Fibroblast of the conjunctiva (primary cell): ENCODE results near the gene ULBP1.
A peak's percentile ranks its signal among the peaks of the same experiment; 100 is the strongest.
"Not testable (repeated sequence)": the region's sequence is repeated elsewhere in the genome, so short reads cannot be mapped to it uniquely, and the experiment has no call there.

Experiments
- DNase-seq: peaks from one replicate; pipeline ENCODE4 v3.0.0-alpha.2; 2010; ENCODE audit warnings: low read depth

The ULBP1 gene, protein sequence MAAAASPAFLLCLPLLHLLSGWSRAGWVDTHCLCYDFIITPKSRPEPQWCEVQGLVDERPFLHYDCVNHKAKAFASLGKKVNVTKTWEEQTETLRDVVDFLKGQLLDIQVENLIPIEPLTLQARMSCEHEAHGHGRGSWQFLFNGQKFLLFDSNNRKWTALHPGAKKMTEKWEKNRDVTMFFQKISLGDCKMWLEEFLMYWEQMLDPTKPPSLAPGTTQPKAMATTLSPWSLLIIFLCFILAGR

DNA sequence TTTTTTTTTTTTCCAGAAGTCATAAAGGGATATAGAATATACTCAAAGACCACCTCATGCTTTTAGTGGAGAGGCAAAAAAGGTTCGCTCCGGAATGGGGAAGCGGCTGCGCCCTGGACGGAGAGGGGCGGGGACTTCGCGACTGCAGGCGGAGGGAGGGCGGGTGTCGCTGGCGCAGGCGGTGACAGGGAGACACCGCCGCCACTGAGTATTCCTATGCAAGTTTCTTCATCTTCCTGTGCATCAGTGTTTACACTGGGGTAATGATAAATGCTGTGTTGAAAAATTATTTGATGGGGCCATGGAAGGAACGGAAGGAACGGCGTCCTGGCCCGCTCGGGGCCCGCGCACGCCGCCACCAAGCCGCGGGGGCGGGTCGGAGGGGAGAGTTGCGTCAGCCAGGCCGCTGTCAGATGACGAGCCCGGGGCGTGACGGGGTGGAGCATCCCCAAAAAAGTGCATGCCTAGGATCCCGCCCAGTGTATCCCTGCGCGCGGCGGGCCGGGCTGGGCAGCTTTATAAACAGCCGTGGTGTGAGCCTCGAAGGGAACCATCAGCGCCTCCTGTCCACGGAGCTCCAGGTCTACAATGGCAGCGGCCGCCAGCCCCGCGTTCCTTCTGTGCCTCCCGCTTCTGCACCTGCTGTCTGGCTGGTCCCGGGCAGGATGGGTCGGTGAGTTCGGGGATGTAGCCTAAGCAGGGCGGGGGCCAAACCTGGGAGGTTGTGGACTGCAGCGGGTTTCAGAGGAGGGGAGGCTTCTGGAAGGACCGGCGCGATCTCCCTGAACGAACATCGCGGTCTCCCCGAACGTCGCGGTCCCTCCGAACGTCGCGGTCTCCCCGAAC, at the start of gene ULBP1:
ULBP1 (plus strand) TSS at position 482 of the 846 bp plus-strand sequence; CDS start at position 589, 107 bp downstream.
- peak; percentile 65 for DNase-seq

DNA sequence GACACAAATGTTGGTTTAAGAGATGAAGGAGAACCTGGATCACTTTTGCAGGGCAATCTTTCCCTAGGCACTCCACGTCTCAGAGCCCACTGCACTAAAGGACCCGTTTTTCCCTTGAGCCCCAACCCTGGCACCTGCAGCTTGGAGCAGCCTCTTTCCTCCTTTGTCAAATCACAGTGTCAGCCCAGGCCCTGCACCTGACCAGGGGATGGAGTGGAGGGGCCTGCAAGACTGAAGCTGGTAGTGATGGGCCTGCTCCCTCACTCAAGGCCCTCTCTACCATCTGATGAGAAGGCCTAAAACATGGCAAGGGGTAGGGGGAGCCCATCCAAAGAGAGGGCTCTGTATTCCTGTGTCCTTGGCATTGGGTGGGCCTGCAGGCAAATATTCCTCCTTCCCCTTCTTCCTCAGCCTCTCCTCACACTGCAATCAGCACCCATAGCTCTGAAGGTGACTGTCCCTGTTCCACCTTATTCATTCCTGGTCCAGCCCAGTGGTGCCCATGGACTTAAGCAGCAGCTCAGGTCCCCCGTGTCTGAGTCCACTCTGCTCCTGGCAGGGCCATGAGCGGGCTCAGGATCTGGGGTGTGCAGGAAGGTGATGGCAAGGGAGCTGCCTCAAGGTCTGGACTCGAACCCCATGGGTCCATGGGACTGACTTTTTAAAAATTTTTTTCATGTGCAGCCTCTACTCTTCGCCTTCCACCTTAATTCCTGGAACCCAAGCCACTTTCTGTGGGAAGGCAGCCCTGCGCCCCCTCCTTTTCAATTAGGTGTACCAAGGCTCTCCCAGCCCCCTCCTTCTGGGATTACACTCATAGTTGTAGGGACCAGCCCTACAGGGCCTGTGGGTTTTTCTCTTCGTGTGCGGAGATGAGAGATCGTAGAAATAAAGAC, 47.5 kb upstream of the ULBP1 start:
- DNase-seq, result no peak

DNA sequence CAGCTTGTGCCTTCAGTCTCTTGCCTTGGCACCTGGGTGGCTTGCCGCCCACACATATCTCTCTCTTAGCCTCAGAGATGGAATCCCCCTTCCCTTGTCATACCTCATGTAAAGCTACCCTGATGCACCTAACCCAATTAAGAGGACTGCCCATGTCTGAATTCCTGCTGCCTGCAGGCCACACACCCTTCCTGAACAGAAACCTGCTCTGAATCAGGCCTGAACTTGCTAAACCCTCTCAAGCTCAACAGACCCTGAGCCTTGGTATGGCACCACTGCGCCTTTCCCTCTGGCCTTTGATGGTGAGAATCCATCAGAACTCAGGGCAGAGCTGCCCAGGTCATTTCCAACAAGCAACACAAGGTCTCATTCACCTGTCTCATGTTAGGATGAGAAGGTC, 46.1 kb upstream of the ULBP1 start:
- no peak for DNase-seq

- DNase-seq, result no peak
Measured at GRCh38 chr6:149918151-149918905, 45.4 kb upstream of the ULBP1 start.

- not testable (repeated sequence) for DNase-seq
Measured at GRCh38 chr6:149919126-149919833, 44.5 kb upstream of the ULBP1 start.

- no peak for DNase-seq
Measured at GRCh38 chr6:149919834-149920225, 43.9 kb upstream of the ULBP1 start.

GRCh38 chr6:149921361-149921760, 42.4 kb upstream of the ULBP1 start:
- no peak for DNase-seq

GRCh38 chr6:149922091-149922490, 41.7 kb upstream of the ULBP1 start:
- DNase-seq, result not testable (repeated sequence)

GRCh38 chr6:149922642-149923326, 41.0 kb upstream of the ULBP1 start, which contains the start of gene RAET1G:
RAET1G (minus strand) TSS chr6:149923121; CDS start chr6:149923010, 111 bp downstream.
- DNase-seq, result peak; percentile 95

GRCh38 chr6:149923327-149923986, 40.3 kb upstream of the ULBP1 start:
- DNase-seq, result no peak

DNA sequence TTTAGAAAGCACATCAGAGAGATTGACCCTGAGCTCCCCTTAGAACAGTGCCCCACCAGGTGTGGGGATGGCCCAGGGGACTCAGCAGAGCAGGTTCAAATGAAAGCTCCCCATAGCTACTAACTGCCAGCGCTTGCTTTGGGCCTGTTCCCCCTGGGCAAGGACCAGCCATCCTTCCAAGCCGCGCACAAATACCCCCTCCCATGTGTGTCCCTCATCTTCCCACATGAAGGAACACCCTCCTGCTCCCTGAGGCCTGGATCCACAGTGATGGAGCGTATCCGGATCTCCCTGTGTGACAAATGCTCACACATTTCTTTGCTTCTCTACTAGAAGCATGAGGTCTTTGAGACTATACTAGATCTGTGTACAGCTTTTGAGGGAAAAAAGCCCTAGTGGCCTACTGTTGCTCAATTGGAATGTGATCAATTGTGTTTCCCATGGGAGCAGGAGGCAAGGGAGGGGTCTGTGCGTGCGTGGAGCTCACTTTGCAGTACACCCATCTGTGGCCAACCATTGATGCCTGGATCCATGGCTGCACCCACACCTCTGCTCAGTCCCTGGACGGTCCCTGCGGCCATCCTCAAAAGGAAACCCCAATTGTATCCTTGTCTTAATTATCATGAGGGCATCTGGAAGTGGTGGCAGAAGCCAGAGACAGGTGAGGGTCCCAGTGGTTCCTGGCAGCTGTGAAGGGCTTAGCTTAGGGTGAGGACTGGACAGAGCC, 39.4 kb upstream of the ULBP1 start:
- no peak for DNase-seq

DNA sequence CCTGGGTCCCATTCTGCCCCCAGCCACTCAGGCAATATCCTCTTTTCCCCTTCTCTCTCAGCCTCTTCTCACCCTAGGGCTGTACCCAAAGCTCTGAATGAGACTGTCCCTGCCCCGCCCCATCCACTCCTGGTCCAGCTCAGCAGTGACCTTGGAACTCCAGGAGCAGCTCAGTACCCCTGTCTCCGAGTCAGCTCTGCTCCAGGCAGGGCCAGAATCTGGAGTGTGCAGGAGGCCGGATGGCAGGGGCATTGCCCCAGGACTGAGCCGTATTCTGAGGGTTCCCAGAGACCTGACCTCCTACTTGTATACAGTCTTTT, 38.9 kb upstream of the ULBP1 start:
- no peak for DNase-seq

- DNase-seq, result no peak
Measured at GRCh38 chr6:149925253-149925973, 38.3 kb upstream of the ULBP1 start.

- DNase-seq, result peak; percentile 60
Measured at GRCh38 chr6:149925974-149926777, 37.6 kb upstream of the ULBP1 start.

DNA sequence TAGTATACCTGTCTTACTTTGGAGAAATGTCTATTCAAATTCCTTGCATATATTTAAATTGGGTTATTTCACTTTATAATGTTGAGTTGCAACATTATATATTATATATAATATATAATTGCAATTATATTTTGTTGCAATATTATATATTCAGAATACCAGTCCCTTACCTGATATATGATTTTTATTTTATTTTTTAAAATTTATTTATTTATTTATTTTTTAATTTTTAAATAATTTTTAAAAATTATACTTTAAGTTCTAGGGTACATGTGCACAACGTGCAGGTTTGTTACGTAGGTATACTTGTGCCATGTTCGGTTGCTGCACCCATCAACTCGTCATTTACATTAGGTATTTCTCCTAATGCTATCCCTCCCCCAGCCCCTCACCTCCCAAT, 36.7 kb upstream of the ULBP1 start:
- DNase-seq, result not testable (repeated sequence)

DNA sequence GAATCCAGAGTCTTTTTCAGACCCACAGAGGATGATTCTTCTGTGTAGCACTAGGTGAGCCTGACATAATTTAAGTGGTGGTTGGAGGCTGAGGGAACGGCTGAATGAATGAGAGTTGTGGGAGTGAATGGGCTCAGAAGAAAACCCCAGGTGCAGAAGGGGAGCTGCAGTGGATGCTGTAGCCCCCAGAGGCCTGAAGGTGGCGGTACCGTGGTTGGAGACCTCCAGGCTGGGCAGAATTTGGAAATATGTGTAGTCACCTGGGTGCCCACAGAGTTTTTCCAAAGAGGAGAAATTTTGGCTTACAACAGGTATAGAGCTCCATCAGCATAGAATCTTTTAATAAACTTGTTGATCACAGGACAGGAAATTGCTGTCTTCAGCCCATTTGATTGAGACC, 34.3 kb upstream of the ULBP1 start:
- DNase-seq, result no peak

DNA sequence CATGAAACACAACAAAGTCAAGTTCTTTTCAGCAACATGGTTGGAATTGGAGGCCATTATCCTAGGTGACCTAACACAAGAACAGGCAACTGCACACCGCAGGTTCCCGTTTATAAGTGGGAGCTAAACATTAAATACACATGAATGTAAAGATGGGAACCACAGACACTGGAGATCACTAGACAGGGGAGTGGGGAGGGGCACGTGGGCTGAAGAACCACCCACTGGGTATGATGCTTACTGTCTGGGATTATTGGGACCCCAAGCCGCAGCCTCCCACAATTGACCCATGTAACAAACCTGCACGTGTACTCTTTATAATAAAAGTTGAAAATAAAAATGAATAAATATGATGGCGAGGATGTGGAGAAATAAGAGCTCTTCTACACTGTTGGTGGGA, 32.2 kb upstream of the ULBP1 start:
- no peak for DNase-seq

DNA sequence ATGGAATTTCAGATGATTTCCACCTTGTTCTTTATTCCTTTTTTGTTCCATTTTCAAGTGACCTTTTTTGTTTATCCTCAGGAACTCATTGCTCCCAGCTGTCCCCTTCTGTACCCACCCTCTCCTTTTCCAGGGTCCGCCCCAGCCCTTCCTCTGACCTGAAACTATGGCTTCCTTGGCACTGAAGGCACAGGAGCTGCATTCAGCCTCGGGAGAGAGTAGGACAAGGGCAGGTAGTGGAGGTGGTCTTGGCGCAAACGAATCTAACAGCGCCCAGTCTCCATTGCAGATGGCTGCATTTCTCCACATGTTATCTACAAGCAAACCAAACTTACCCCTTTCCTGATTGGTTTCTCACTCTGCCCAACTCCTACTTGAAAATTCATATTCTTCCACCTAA, 30.7 kb upstream of the ULBP1 start:
- no peak for DNase-seq
